ENCODE results near the gene FBXW9. TPM values are rescaled to one million over a fixed set of nuclear protein-coding genes. Genes with fewer than 3 reads are reported as not detected.

The FBXW9 gene
- total and polyA plus RNA-seq, 2 of the 13 experiments (the other 11 are each of a cell fraction or from before 2014, with no cell fraction given): 5.7 to 6.1 TPM

DNA sequence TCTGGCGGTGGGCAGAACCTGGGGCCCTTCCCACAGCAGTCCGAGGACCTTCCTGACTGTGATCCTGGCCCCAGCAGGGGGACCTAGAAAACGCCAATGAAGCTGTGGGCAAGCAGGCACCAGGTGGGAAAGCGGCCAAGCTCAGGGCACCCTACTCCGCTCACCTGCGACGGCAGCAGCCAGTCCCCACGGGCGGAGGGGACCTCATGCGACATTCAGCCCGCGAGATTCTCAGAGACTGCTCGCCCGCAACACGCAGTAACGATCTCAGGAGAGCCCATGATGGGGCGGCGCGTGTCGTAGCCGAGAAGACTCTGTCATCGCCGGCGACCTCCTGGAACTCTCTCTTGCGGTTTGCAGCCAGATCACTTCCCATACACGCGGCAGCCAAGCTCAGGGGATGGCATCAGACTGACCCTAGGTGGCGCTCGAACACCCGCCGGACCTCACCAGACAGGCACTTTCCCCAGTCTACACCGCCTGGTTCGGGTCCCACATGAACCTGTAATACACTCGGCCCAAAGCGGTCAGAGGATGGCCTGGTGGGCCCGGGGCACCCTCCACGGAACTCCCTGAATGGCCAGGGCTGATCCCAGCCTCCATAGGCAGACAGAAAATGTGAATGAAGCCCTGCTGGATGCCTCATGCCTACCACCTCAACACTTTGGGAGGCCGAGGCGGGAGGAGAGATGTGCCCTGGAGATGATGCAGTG is 56.4 kb downstream of the FBXW9 start (continued):
- TF ChIP-seq ZNF556 (CRISPR knock-in tag; IDR thresholded peaks at IDR 0.05; ENCODE audit: borderline replicate concordance): peak; percentile 80; the same call in 1 of the 2 replicates
- TF ChIP-seq, protein P1, sequence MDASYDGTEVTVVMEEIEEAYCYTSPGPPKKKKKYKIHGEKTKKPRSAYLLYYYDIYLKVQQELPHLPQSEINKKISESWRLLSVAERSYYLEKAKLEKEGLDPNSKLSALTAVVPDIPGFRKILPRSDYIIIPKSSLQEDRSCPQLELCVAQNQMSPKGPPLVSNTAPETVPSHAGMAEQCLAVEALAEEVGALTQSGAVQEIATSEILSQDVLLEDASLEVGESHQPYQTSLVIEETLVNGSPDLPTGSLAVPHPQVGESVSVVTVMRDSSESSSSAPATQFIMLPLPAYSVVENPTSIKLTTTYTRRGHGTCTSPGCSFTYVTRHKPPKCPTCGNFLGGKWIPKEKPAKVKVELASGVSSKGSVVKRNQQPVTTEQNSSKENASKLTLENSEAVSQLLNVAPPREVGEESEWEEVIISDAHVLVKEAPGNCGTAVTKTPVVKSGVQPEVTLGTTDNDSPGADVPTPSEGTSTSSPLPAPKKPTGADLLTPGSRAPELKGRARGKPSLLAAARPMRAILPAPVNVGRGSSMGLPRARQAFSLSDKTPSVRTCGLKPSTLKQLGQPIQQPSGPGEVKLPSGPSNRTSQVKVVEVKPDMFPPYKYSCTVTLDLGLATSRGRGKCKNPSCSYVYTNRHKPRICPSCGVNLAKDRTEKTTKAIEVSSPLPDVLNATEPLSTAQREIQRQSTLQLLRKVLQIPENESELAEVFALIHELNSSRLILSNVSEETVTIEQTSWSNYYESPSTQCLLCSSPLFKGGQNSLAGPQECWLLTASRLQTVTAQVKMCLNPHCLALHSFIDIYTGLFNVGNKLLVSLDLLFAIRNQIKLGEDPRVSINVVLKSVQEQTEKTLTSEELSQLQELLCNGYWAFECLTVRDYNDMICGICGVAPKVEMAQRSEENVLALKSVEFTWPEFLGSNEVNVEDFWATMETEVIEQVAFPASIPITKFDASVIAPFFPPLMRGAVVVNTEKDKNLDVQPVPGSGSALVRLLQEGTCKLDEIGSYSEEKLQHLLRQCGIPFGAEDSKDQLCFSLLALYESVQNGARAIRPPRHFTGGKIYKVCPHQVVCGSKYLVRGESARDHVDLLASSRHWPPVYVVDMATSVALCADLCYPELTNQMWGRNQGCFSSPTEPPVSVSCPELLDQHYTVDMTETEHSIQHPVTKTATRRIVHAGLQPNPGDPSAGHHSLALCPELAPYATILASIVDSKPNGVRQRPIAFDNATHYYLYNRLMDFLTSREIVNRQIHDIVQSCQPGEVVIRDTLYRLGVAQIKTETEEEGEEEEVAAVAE (CRISPR knock-in tag; IDR thresholded peaks at IDR 0.05; ENCODE audit: borderline replicate concordance): peak; percentile 35; the same call in 1 of the 2 replicates
- TF ChIP-seq, protein P2, sequence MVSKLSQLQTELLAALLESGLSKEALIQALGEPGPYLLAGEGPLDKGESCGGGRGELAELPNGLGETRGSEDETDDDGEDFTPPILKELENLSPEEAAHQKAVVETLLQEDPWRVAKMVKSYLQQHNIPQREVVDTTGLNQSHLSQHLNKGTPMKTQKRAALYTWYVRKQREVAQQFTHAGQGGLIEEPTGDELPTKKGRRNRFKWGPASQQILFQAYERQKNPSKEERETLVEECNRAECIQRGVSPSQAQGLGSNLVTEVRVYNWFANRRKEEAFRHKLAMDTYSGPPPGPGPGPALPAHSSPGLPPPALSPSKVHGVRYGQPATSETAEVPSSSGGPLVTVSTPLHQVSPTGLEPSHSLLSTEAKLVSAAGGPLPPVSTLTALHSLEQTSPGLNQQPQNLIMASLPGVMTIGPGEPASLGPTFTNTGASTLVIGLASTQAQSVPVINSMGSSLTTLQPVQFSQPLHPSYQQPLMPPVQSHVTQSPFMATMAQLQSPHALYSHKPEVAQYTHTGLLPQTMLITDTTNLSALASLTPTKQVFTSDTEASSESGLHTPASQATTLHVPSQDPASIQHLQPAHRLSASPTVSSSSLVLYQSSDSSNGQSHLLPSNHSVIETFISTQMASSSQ (IDR thresholded peaks at IDR 0.05; ENCODE audit: low read depth): no peak
- TF ChIP-seq, protein P2 (CRISPR knock-in tag; IDR thresholded peaks at IDR 0.05; ENCODE audit: borderline replicate concordance): 0 out of 2 replicates have a peak, but pooled peaks have one; percentile 42
- no peak for TF ChIP-seq ZNF136 (CRISPR knock-in tag; IDR thresholded peaks at IDR 0.05; ENCODE audit: low read depth)
- 0 out of 2 replicates have a peak, but pooled peaks have one; percentile 37 for TF ChIP-seq ZNF331 (CRISPR knock-in tag; IDR thresholded peaks at IDR 0.05)
- TF ChIP-seq, protein P3, sequence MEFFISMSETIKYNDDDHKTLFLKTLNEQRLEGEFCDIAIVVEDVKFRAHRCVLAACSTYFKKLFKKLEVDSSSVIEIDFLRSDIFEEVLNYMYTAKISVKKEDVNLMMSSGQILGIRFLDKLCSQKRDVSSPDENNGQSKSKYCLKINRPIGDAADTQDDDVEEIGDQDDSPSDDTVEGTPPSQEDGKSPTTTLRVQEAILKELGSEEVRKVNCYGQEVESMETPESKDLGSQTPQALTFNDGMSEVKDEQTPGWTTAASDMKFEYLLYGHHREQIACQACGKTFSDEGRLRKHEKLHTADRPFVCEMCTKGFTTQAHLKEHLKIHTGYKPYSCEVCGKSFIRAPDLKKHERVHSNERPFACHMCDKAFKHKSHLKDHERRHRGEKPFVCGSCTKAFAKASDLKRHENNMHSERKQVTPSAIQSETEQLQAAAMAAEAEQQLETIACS (CRISPR knock-in tag; IDR thresholded peaks at IDR 0.05): no peak
- no peak for TF ChIP-seq ELF1 (CRISPR knock-in tag; IDR thresholded peaks at IDR 0.05)
- TF ChIP-seq CENPX (CRISPR knock-in tag; IDR thresholded peaks at IDR 0.05): no peak
- no peak for TF ChIP-seq ZNF660 (CRISPR knock-in tag; IDR thresholded peaks at IDR 0.05; ENCODE audit: borderline replicate concordance, low read depth)
- TF ChIP-seq ZNF253 (CRISPR knock-in tag; IDR thresholded peaks at IDR 0.05; ENCODE audit: borderline replicate concordance): no peak
- no peak for TF ChIP-seq POLR2G (IDR thresholded peaks at IDR 0.05; ENCODE audit: low read depth, low read length)
- TF ChIP-seq, protein P4, sequence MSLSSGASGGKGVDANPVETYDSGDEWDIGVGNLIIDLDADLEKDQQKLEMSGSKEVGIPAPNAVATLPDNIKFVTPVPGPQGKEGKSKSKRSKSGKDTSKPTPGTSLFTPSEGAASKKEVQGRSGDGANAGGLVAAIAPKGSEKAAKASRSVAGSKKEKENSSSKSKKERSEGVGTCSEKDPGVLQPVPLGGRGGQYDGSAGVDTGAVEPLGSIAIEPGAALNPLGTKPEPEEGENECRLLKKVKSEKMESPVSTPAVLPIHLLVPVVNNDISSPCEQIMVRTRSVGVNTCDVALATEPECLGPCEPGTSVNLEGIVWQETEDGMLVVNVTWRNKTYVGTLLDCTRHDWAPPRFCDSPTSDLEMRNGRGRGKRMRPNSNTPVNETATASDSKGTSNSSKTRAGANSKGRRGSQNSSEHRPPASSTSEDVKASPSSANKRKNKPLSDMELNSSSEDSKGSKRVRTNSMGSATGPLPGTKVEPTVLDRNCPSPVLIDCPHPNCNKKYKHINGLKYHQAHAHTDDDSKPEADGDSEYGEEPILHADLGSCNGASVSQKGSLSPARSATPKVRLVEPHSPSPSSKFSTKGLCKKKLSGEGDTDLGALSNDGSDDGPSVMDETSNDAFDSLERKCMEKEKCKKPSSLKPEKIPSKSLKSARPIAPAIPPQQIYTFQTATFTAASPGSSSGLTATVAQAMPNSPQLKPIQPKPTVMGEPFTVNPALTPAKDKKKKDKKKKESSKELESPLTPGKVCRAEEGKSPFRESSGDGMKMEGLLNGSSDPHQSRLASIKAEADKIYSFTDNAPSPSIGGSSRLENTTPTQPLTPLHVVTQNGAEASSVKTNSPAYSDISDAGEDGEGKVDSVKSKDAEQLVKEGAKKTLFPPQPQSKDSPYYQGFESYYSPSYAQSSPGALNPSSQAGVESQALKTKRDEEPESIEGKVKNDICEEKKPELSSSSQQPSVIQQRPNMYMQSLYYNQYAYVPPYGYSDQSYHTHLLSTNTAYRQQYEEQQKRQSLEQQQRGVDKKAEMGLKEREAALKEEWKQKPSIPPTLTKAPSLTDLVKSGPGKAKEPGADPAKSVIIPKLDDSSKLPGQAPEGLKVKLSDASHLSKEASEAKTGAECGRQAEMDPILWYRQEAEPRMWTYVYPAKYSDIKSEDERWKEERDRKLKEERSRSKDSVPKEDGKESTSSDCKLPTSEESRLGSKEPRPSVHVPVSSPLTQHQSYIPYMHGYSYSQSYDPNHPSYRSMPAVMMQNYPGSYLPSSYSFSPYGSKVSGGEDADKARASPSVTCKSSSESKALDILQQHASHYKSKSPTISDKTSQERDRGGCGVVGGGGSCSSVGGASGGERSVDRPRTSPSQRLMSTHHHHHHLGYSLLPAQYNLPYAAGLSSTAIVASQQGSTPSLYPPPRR (CRISPR knock-in tag; IDR thresholded peaks at IDR 0.05; ENCODE audit: borderline replicate concordance): 0 out of 2 replicates have a peak, but pooled peaks have one; percentile 18
